Hepatocyte (in vitro differentiated cells): ENCODE data around the gene IQCM.

Source experiments
- CTCF ChIP-seq: fragments of 200-600 bp; sonication (generic); IDR thresholded peaks from 2 replicates; pipeline ENCODE4 v1.5.1; 2016; ENCODE audit warnings: antibody characterized with exemption, mild to moderate bottlenecking; ENCODE audit not compliant: poor library complexity
- EZH2 ChIP-seq: fragments of 200-600 bp; sonication (generic); IDR thresholded peaks from 2 replicates; pipeline ENCODE4 v1.6.1; 2016; ENCODE audit warnings: antibody characterized with exemption, mild to moderate bottlenecking, borderline replicate concordance
- EZH2phosphoT487 ChIP-seq: fragments of 200-600 bp; sonication (generic); IDR thresholded peaks from one replicate; pipeline ENCODE4 v1.6.1; 2018; ENCODE audit warnings: antibody characterized with exemption, mild to moderate bottlenecking, low read depth, moderate library complexity; ENCODE audit not compliant: unreplicated experiment, severe bottlenecking

- TF ChIP-seq EZH2phosphoT487 (no peak), CTCF (no peak), EZH2 (no peak)
Observed at GRCh38 chr4:149727663-149728062, 88.0 kb downstream of the IQCM start.
